HG03025 (cell line): ENCODE measurements around the gene MST1.
"Not testable (repeated sequence)": the region's sequence is repeated elsewhere in the genome, so short reads cannot be mapped to it uniquely, and the experiment has no call there.

ENCODE experiments used
- ATAC-seq: cut with Tn5 transposase; IDR thresholded peaks from one replicate; pipeline ENCODE4 v1.9.1; 2021; ENCODE audit warnings: mild to moderate bottlenecking, moderate library complexity; ENCODE audit not compliant: unreplicated experiment, low FRiP score

MST1 gene

GRCh38 chr3:49702672-49703071 is 13.4 kb upstream of the MST1 start:
- no peak for ATAC-seq

GRCh38 chr3:49701388-49702077 is 12.3 kb upstream of the MST1 start:
- ATAC-seq = no peak

GRCh38 chr3:49700453-49701128 is 11.3 kb upstream of the MST1 start:
- ATAC-seq = no peak

GRCh38 chr3:49700014-49700413 is 10.7 kb upstream of the MST1 start:
- no peak for ATAC-seq

- no peak for ATAC-seq
These were observed 10.2 kb upstream of the MST1 start for GRCh38 chr3:49699281-49699979.

GRCh38 chr3:49695350-49696015 is 6.2 kb upstream of the MST1 start:
- ATAC-seq = not testable (repeated sequence)

GRCh38 chr3:49694409-49695070 is 5.3 kb upstream of the MST1 start:
- ATAC-seq = not testable (repeated sequence)

GRCh38 chr3:49691481-49691880 is 2.2 kb upstream of the MST1 start:
- ATAC-seq = not testable (repeated sequence)

- ATAC-seq = not testable (repeated sequence)
These were observed 1.6 kb upstream of the MST1 start for GRCh38 chr3:49690856-49691255.

- ATAC-seq = not testable (repeated sequence)
These were observed 792 bp upstream of the MST1 start for GRCh38 chr3:49689908-49690624.

GRCh38 chr3:49688338-49689045 is 782 bp downstream of the MST1 start:
- not testable (repeated sequence) for ATAC-seq

GRCh38 chr3:49687424-49687795 is 1.9 kb downstream of the MST1 start:
- ATAC-seq = not testable (repeated sequence)

GRCh38 chr3:49686769-49687423 is 2.4 kb downstream of the MST1 start:
- not testable (repeated sequence) for ATAC-seq

GRCh38 chr3:49686346-49686745 is 2.9 kb downstream of the MST1 start:
- ATAC-seq = not testable (repeated sequence)

- ATAC-seq = not testable (repeated sequence)
These were observed 3.4 kb downstream of the MST1 start for GRCh38 chr3:49685846-49686245.

GRCh38 chr3:49685103-49685502 is 4.2 kb downstream of the MST1 start:
- not testable (repeated sequence) for ATAC-seq

GRCh38 chr3:49684453-49684852 is 4.8 kb downstream of the MST1 start:
- ATAC-seq = not testable (repeated sequence)

- no peak for ATAC-seq
These were observed 6.1 kb downstream of the MST1 start for GRCh38 chr3:49683162-49683561.

GRCh38 chr3:49681543-49681942 is 7.7 kb downstream of the MST1 start:
- no peak for ATAC-seq
